Lung (tissue), 12 donors: ENCODE data around the gene CDH11. TPM values are rescaled to one million over a fixed set of nuclear protein-coding genes. Genes with fewer than 3 reads are reported as not detected.

Experiments
- ATAC-seq: fragments of 200-7000 bp; cut with Tn5 transposase; one replicate; pipeline ENCODE4 v1.9.1; 2020; ENCODE audit warnings: moderate number of reproducible peaks; ENCODE audit not compliant: insufficient read depth, low FRiP score
- DNase-seq, 3 donors: peaks; one replicate each; pipeline ENCODE4 v3.0.0-alpha.2; 2013 to 2017
- H3K27ac ChIP-seq, 2 donors: one replicate each; pipeline ENCODE4 v1.5.1; 2013; ENCODE audit warnings: mild to moderate bottlenecking in 2 of 2, moderate library complexity in 2 of 2, control low read depth in 1 of 2, inconsistent platforms in 1 of 2, low read depth in 1 of 2, low read length in 1 of 2
- H3K27me3 ChIP-seq, 3 donors: one replicate each; pipeline ENCODE4 v1.5.1; 2013; ENCODE audit warnings: low read length in 2 of 3; ENCODE audit not compliant: control insufficient read depth in 3 of 3, insufficient read depth in 3 of 3
- H3K36me3 ChIP-seq, 4 donors: one replicate each; pipeline ENCODE4 v1.5.1; 2013; ENCODE audit warnings: low read length in 4 of 4, mild to moderate bottlenecking in 1 of 4, moderate library complexity in 1 of 4; ENCODE audit not compliant: control insufficient read depth in 4 of 4, insufficient read depth in 4 of 4
- H3K4me1 ChIP-seq, 5 donors: one replicate each; pipeline ENCODE4 v1.5.1; 2013; ENCODE audit warnings: low read length in 5 of 5, mild to moderate bottlenecking in 2 of 5, moderate library complexity in 1 of 5; ENCODE audit not compliant: control insufficient read depth in 5 of 5, insufficient read depth in 5 of 5
- H3K4me3 ChIP-seq: one replicate; pipeline ENCODE4 v1.5.1; 2013; ENCODE audit warnings: mild to moderate bottlenecking, control low read depth, moderate library complexity
- H3K9ac ChIP-seq, 2 donors: one replicate each; pipeline ENCODE4 v1.5.1; 2013; ENCODE audit warnings: low read length in 2 of 2, control low read depth in 1 of 2; ENCODE audit not compliant: insufficient read depth in 1 of 2
- H3K9me3 ChIP-seq, 4 donors: one replicate each; pipeline ENCODE4 v1.5.1; 2013; ENCODE audit warnings: low read length in 3 of 4, mild to moderate bottlenecking in 1 of 4, moderate library complexity in 1 of 4; ENCODE audit not compliant: control insufficient read depth in 4 of 4, insufficient read depth in 3 of 4
- CTCF ChIP-seq: IDR thresholded peaks from 2 replicates; pipeline ENCODE4 v1.5.1; 2012; ENCODE audit warnings: mild to moderate bottlenecking; ENCODE audit errors: control extremely low read depth, extremely low read depth
- WGBS, 2 donors: extraction: QIAGEN DNeasy Blood & Tissue Kit; methylation state at CpG; one replicate each; pipeline ENCODE4 v1.1.7; 2013; 5-methylcytosine and 5-hydroxymethylcytosine counted together
- polyA plus RNA-seq, 2 donors: library from polyadenylated mRNA; stranded (reverse); fragments of 200-250 nt; gene quantifications; one replicate each; pipeline ENCODE4 v1.2.1, GENCODE V29; 2013
- total RNA-seq, 2 donors: library from RNA; depleted of rRNA in 1 of 2; stranded (reverse); fragments of >200 nt in 1 of 2; gene quantifications; one replicate each; pipeline ENCODE4 v1.2.1, GENCODE V29; 2014 to 2021
- donor health status: control.
- donor health status: control.
- donor health status: Bipolar disorder and iron deficiency.
- donor health status: healthy.
- donor health status: DM: yes; HTN: yes; CAD: no.

Gene CDH11
- total and polyA plus RNA-seq, 4 donors = 7.1 to 236 (median 94.7) TPM

- no peak for TF ChIP-seq CTCF
- no peak for ATAC-seq
- H3K4me1 ChIP-seq = peaks cover 0 to 4% (median 0%) of the 10 kb centered on the region in 5 donors
- no peak overlapping the region for H3K9ac ChIP-seq
- DNase-seq = no peak
- H3K4me3 ChIP-seq = no peak overlapping the region
- no peaks in the 10 kb centered on the region for H3K27me3 ChIP-seq
- WGBS, 2 donors = 65 to 67% methylated on average over 3 of the region's 3 CpGs
- peaks cover 0 to 79% (median 19%) of the 10 kb centered on the region in 4 donors for H3K36me3 ChIP-seq
- H3K9me3 ChIP-seq = no peaks in the 10 kb centered on the region
- no peak overlapping the region for H3K27ac ChIP-seq
Observed at GRCh38 chr16:65049679-65050078, 72.2 kb downstream of the CDH11 start.

- H3K27me3 ChIP-seq = no peaks in the 10 kb centered on the region
- no peaks in the 10 kb centered on the region for H3K9me3 ChIP-seq
- WGBS, 2 donors = 88 to 90% methylated on average over 7 of the region's 7 CpGs
- DNase-seq = no peak
- ATAC-seq = no peak
- peaks cover 0 to 3% (median 0%) of the 10 kb centered on the region in 5 donors for H3K4me1 ChIP-seq
- H3K27ac ChIP-seq = no peak overlapping the region
- H3K4me3 ChIP-seq = no peak overlapping the region
- no peak overlapping the region for H3K9ac ChIP-seq
- no peak for TF ChIP-seq CTCF
- peaks cover 0 to 71% (median 23%) of the 10 kb centered on the region in 4 donors for H3K36me3 ChIP-seq
Observed at GRCh38 chr16:65045961-65046360, 75.9 kb downstream of the CDH11 start.

GRCh38 chr16:65044873-65045272, 77.0 kb downstream of the CDH11 start:
- no peak overlapping the region for H3K9ac ChIP-seq
- ATAC-seq (no peak), DNase-seq (no peak)
- H3K4me3 ChIP-seq = no peak overlapping the region
- 59% methylated on average over 5 of the region's 5 CpGs for WGBS, 2 donors
- H3K4me1 ChIP-seq = no peaks in the 10 kb centered on the region
- TF ChIP-seq CTCF = no peak
- H3K27ac ChIP-seq = no peak overlapping the region
- no peaks in the 10 kb centered on the region for H3K27me3 ChIP-seq
- H3K9me3 ChIP-seq = no peaks in the 10 kb centered on the region
- H3K36me3 ChIP-seq = peaks cover 0 to 67% (median 23%) of the 10 kb centered on the region in 4 donors

- Histone ChIP-seq H3K9me3 (no peaks in the 10 kb centered on the region), H3K36me3 (peaks cover 0 to 59% (median 19%) of the 10 kb centered on the region in 4 donors), H3K27me3 (no peaks in the 10 kb centered on the region), H3K9ac (no peak overlapping the region), H3K4me1 (no peaks in the 10 kb centered on the region), H3K27ac (no peak overlapping the region), H3K4me3 (no peak overlapping the region)
- TF ChIP-seq CTCF = no peak
- WGBS, 2 donors = 85 to 94% methylated on average over 2 of the region's 2 CpGs
- DNase-seq (no peak), ATAC-seq (no peak)
Observed at GRCh38 chr16:65044026-65044425, 77.8 kb downstream of the CDH11 start.
